Activated CD4-positive, CD25-positive, alpha-beta regulatory T cell treated with anti-CD3 and anti-CD28 coated beads, Interleukin-2, amount 50 U/mL, for 16 hours (primary cell): ENCODE results near the gene PRSS22.

Source experiments
- DNase-seq: peaks from one replicate; pipeline ENCODE4 v3.0.0-alpha.2; 2020; ENCODE audit warnings: low read depth, low spot score

The PRSS22 gene

DNA sequence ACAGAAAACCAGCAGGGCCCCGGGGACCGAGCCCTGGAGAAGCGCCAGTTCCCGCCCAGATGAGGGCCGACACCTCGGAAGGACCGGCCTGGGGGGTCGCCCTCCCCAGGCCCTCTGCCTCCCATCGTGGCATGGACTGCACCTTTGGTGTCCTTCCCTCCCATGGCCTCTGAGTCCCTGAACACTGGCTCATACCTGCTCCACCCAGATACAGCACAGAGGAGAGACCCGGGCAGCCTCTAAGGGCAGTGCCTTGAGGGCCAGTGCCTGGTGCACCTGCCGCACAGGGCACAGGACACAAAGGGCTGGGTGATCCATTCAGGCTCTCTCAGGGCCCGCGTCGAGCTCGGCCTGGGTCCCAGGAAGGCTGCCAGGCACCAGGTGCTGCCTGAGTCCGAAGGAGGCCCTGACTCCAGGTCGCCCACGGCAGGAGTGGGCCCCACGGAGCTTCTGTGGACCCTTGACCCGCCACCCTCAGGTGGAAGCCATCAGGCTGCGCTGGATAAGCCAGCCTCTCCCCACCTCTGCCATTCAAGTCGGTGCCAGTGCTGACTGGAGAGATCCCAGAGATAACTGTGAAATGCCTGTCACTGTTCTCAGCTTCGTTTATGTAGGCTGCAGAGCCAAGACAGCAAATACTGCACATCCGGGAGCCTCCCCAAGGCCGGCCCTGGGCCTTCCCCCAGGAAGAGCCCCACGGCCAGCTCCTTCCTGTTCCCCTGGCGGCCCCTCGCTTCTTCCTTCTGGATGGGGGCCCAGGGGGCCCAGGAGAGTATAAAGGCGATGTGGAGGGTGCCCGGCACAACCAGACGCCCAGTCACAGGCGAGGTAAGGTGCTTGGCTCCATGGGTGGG, 28.2 kb downstream of the PRSS22 start, which contains the start of gene ZG16B:
Gene ZG16B (plus strand): TSS at position 803 of the 854 bp plus-strand sequence. CDS start 139 bp downstream, outside the sequence.
- no peak for DNase-seq

DNA sequence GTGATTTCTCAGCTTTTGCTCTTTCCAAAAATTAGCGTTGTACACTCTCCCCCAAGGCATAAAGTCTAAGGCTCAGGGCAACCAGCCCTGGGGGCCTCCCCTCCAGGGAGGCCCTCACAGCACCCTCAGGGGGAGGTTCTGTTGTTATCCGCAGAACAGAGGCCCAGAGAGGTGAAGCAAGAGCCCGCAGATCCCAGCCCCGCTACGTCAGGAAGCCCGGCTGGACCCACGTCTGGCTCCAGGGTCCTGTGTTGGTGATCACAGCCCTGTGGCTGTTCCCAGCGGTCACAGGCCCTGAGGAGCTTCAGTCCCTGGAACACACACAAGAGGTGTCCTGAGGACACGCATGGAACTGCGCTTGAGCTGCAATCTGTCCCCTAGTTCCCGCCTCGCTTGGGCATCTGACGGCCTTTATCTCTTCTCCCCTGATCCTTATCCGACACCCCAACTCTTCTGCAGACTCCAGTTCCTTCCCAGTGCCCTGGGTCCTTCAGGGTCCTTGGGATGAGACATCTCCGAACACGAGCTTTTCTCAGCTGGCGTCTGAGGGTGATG, 29.0 kb downstream of the PRSS22 start:
- no peak for DNase-seq

DNA sequence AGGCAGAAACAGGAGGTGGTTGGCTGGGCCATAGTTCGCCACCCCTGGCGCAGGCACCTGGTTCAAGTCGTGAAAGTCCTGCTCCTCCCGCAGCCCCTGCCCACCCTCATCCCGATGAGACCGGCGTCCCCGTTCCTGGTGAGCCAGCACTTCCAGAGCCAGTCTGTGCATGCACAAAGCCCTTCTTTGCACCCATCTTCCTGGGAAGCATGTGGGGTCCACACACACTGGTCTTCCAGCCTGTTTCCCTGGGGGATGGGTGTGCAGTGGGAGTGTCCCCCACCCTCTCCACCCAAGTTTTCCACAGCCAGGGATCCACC, 29.5 kb downstream of the PRSS22 start:
- no peak for DNase-seq

DNA sequence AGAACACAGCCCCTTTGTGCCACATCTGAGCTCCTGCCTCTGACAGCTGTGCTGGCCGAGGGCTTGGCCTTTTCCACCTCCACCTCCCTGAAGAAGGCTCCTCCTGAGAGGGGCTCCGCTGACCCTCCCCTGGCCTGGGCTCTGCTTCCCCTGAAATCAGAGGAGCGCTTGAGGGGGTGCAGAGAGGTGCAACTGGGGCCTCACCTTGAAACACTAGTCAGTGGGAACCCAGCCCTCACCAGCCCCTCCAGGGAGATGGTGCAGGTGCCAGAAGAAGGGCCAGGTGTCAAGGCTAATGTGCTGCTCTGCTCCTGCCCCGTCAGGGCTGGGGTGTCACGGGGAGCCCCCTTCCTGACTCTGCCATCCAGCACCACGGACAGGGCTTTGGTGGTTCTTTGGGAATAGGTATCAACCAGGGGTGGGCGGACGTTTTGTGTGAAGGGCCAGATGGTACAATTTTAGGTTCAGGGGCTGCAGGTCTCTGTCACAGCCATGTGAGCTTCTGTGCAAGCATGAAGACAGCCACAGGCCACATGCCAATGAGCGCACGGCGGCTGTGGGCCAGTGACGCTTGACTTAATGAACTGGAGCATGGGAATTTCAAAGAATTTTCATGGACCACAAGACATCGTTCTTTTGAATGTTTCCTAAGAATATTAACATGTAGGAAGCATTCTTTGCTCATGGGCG, 30.0 kb downstream of the PRSS22 start:
- DNase-seq: no peak

DNA sequence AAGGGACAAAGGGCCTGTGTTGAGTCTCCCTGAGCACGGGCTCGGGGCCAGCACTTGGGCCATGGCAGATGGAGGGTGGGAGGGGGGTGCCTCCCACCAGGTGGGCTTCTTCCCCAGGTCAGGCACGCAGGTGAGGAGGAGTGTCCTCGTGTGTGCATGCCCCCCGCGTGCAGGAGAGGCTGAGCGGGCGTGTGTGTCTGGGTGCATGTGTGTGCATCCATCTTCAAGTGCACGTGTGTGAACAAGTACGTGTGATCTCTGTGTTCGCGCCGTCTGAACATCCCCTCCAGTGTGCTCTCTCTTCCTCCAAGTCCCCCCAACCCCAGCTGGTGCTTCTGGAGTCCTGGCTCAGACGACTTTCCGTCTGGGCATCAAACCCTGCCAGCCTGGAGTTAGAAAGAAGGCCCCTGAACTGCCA, 30.6 kb downstream of the PRSS22 start:
- no peak for DNase-seq

DNA sequence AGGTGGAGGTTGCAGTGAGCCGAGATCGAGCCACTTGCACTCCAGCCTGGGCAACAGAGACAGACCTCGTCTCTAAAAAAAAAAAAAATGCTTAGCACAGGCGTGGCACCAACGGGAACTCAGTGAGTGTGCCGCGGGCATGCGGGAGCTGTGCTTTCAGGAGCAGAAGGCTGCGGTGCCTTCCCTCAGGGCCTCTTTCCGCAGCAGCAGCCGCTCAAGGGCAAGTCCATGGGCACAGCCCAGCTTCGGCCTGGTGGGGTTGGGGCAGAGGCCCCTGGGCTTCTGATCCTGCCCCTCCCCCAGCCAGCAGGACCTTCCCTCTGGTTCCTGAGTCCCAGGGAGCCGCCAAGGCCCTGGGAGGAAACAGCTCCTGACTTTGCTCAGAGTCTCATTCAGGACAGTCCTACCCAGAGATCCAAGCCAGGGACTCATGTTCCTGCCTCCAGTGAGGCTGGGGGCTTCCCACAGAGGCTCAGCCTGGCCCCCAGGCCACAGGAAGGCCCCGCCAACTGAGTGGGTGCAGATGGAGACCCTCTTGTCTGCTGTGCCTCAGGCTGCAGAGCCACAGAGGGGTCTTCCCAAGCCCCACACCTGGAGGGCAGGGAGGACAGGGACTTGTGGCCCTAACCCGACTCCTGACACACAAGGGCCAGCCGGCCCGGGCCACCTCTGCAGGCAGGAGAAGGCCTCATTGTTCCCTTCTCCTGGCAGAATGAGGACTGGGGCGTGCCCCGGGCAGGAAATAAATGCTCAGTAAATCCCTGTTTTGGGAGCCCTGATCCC, 31.2 kb downstream of the PRSS22 start:
- DNase-seq: no peak

DNA sequence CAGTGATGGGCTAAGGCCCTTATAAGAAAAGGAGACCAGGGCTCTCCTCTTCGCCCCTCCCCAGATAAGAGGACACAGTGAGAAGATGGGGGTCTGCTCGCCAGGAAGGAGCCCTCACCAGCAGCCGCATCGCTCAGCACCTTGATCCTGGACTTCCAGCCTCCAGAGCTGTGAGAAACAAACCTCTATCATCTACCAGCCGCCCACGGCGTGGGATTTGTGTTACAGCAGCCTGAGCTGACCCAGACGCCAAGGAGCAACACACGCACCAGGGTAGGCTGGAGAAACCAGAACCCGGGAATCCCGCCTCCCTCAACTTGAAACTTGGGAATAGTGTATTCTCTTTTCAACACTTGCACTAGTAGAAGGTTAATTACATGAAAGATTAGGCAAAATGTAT, 32.1 kb downstream of the PRSS22 start:
- no peak for DNase-seq

DNA sequence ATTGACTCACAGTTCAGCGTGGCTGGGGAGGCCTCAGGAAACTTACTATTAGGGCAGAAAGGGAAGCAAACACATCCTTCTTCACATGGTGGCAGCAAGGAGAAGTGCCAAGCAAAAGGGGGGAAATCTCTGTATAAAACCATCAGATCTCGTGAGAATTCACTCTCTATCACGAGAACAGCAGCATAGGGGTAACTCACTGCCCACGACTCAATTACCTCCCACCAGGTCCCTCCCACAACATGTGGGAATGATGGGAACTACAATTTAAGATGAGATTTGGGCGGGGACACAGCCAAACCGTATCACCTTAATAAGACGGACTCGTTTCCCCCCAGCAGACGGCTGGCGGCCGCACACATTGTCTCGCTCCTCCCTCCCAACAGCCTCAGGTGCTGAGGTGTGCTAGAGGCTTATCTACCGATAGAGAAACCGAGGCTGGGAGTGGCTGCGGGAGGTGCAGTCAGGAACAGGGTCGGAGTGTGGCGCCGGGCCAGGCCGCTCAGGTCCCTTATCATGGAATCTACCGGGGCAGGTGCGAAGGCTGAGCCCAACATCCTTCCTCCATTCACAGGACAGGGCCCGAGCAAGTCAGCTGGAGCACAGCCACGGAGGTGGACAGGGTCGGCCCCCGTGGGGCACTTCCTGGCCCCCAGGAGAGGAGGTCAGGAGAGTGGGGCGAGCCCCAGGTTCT, 32.8 kb downstream of the PRSS22 start:
- DNase-seq: no peak

DNA sequence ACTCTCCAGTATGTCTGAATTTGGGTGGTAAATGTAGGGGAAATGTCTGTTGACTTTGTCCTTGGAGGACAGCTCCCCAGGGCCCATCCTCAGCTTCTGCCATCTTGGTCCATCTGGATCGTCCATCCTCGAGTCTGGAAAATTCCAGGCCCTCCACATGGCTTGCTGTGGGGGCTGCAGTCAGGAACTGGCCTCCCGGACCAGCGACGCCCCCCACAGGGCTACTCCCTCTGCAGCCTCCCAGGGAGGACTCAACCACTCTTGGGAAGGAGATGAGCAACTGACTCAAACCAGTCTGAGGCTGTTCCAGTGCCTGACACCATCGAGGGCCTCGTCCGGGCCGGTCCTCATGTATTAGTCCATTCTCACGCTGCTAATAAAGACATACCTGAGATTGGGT, 33.3 kb downstream of the PRSS22 start:
- no peak for DNase-seq

DNA sequence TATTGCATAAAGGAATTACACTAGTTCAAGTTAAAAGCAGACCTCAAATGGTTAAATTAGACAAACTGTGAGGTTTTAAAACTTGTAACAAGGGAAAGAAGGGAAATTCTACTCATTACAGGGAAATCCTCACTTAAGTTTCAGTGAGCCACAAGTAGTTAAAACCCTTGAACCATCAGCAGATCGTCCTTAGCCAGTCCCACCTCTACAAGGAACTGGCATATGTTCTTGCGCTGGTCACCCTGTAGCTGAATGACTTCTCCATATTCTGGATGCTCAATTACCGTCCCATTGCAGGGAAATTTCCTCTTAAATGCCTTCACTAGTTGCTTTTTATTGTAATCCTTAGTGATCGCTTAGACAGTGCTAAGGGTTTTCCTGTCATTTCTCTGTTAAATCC, 35.5 kb downstream of the PRSS22 start:
- DNase-seq: no peak

DNA sequence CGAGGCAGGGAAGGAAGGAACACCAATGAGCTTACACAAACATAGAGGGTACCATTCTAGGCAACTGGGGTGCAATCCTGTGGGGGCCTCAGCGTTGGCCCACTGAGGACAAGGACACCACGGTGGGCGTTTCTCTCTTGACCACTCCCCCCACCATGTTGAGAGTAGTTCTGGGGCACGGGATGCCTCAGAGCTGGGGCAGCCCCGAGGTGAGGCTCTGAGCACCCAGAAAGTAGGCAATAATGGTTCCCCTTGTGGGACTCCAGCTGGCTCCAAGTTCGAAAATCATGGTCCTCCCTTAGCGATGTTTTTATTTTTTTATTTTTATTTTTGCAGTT, 35.8 kb downstream of the PRSS22 start:
- DNase-seq: no peak

DNA sequence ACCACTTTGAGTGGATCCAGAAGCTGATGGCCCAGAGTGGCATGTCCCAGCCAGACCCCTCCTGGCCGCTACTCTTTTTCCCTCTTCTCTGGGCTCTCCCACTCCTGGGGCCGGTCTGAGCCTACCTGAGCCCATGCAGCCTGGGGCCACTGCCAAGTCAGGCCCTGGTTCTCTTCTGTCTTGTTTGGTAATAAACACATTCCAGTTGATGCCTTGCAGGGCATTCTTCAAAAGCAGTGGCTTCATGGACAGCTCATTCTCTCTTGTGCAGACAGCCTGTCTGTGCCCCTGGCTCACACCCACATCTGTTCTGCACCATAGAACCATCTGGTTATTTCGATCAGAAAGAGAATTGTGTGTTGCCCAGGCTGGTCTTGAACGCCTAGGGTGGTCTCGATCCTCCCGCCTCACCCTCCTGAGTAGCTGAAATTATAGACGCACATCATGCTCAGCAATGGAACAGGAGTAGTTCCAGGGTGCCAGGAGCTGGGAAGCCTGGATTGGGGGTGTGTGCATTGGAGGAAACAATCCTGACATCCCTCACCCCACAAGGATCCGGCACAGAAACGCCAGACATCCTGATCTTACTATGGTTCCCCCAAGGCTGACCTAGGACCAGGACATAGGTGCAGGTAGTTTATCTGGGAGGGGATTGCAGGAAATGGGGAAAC, 36.3 kb downstream of the PRSS22 start:
- DNase-seq: no peak

DNA sequence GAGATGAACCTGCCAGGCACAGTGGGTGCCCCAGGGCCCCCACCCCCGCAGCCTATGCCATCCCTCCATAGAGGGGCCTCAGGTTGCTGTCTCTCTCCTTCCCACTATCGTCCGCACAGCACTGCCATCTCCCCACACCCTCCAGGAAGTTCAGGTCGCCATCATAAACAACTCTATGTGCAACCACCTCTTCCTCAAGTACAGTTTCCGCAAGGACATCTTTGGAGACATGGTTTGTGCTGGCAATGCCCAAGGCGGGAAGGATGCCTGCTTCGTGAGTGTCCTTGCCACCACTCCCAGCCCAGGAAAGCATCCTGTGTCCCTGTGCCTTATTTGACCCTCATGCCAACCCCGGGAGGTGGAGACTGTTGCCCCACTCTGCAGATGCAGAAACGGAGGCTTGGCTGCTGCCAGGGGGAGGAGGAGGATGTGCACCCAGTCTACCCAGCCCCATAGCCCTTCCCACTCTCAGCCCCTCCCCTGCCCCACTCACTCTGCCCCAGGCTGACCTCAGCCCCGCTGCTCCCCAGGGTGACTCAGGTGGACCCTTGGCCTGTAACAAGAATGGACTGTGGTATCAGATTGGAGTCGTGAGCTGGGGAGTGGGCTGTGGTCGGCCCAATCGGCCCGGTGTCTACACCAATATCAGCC, 37.0 kb downstream of the PRSS22 start:
- DNase-seq: no peak

DNA sequence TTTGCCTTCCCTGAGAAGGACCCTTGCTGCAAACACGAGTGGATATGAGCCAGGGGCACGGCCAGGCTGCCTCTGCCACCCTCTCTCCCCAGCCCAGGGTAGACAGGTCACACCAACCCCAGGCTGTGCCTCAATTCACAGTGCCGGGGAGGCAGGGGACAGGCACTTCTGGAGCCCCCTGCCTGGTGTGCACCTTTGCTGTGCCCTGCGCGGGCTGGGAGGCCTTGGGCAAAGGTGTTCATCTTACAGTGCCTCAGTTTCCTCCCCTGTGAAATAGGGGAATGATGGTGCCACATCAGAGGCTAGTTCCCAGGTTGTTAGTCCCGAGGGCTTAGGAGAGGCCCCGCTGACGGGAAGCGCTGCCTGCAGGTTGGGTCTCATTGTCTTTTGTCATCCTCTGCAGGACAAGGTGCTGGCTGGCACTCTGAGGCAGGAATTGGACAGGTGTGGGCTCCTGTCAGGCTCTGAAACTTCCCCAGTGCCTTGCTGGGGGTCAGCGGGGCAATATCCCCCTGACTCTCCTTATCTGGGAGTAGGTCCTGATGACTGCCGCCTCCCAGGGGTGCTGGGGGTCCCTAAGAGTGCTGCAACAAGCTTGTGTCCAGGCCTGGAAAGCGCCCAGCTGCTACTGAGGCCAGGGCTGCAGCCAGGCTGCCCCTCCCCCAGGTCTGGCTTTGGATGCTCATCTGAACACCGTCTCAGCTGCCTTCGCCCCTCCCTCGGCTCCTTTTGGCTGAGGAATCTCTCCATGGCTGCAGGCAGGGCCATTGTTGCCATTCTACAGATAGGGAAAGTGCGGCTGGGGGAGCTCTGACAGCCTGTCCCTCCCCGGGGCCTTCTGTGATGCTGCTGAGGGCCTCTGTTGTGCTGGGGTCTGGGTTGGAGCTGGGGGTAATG, 37.8 kb downstream of the PRSS22 start:
- no peak for DNase-seq

DNA sequence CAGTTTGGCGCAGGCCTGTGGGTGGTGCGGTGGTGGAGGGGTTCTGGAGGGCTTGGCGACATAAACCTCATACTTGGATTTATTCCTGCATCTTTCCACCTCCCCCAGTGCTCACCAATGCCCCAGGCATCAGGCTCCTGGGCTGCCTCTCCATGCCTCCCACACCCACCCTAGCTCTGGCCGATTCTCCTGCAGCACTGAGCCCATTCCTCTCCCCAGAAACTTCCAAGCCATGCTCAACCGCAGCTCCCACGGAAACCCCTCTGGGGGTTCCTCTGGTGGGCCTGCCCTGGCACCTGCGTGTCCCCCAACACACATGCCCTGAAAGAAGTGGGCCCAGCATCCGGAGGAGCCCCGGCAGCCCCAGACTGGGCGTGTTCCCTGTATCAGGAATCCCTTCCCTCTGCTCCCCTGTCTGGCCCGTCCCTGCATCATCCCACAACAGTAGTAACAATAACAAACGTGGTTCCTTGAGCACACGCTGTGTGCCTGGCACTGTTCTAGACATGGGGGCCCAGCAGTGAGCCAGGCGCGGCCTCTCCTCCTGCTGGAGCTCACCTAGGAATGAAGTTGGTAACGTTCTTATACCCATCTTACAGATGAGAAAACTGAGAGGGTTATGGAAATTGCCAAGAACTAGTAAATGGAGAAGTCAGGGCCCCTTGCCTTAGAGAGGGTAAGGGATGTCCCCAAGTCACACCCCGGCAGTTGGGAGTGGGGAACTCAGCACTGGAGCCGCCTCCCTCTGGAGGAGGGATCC, 38.6 kb downstream of the PRSS22 start:
- DNase-seq: no peak

DNA sequence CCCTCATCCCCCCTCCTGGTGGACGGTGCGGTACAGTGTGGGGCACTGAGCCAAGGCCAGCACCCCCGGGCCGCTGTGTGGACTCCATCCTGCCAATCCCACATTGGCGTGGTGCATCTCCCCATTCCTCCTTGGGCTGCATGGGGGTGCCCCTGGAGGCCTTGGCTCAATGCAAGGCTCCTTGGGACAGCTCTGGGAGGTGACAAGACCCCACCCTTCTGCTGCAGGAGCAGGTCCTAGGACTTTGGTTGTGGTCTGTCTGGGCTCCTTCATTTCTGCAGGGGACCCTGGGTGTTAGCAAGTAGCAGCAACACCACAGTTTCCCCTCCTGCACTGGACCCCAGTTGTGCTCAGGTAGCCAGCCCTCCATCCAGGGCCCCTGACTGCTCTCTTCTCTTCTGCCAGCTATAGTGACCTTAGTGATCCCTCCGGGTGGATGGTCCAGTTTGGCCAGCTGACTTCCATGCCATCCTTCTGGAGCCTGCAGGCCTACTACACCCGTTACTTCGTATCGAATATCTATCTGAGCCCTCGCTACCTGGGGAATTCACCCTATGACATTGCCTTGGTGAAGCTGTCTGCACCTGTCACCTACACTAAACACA, 39.6 kb downstream of the PRSS22 start:
- no peak for DNase-seq

DNA sequence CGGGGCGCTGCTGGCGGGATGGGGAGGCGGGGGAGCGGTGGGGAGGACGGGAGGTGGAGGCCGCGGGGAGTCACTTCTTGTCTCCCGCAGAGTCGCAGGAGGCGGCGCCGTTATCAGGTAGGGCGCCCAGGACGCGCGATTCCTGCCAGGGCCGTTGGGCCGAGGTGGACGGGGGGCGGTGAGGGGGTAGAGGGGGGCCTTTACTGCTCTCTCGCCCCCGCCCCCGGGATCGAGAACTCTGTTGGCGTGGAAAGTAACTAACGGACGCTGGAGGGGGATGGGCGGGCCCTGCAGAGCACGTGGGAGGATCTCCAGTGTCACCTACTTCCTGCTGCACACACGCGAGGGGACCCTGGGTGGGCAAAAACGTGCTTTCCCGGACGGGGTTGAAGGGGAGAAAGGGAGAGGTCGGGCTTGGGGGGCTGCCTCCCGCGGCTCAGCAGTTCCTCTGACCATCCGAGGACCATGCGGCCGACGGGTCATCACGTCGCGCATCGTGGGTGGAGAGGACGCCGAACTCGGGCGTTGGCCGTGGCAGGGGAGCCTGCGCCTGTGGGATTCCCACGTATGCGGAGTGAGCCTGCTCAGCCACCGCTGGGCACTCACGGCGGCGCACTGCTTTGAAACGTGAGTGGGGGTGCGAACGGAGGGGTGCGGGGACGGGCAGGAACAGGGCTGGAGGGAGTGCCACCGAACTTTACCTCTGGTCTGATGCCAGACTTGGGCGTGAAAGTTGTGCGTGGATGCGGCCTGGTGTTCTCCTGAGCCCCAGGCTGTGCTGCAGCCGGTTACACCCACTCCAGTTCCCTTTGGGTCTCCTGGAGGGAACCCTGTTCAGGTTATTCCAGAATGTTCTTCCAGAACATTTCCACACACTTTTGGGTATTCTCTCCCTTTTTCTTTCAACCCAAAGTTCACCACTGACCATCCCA, 40.4 kb downstream of the PRSS22 start:
- DNase-seq: no peak
